H9 (cell line): ENCODE data around the gene CALML5. TPM values are rescaled to one million over a fixed set of nuclear protein-coding genes. Genes with fewer than 3 reads are reported as not detected.

ENCODE experiments used
- DNase-seq: peaks from one replicate; pipeline ENCODE4 v3.0.0-alpha.2; 2017
- H2AFZ ChIP-seq: one replicate; pipeline ENCODE4 v1.6.1; 2013; ENCODE audit warnings: mild to moderate bottlenecking, low read length, control low read depth, moderate library complexity
- H2AK5ac ChIP-seq: 2 replicates; pipeline ENCODE4 v1.6.1; 2013; ENCODE audit warnings: low read length, control low read depth, mixed read lengths; ENCODE audit not compliant: insufficient read length
- H2BK120ac ChIP-seq: one replicate; pipeline ENCODE4 v1.6.1; 2013; ENCODE audit warnings: low read depth, mild to moderate bottlenecking, low read length, control low read depth, inconsistent platforms; ENCODE audit not compliant: poor library complexity, severe bottlenecking
- H2BK12ac ChIP-seq: 2 replicates; pipeline ENCODE4 v1.6.1; 2013; ENCODE audit warnings: low read length, control low read depth, mixed read lengths, low read depth; ENCODE audit not compliant: insufficient read length
- H2BK15ac ChIP-seq: 2 replicates; pipeline ENCODE4 v1.6.1; 2013; ENCODE audit warnings: low read depth, low read length, control low read depth
- H2BK20ac ChIP-seq: one replicate; pipeline ENCODE4 v1.6.1; 2013; ENCODE audit warnings: low read depth, mild to moderate bottlenecking, low read length, control low read depth, inconsistent platforms; ENCODE audit not compliant: poor library complexity, severe bottlenecking
- H2BK5ac ChIP-seq: 2 replicates; pipeline ENCODE4 v1.6.1; 2013; ENCODE audit warnings: low read length, control low read depth, mixed read lengths; ENCODE audit not compliant: insufficient read length
- H3K14ac ChIP-seq: 2 replicates; pipeline ENCODE4 v1.6.1; 2013; ENCODE audit warnings: low read length, control low read depth; ENCODE audit not compliant: insufficient read depth
- H3K18ac ChIP-seq: 2 replicates; pipeline ENCODE4 v1.6.1; 2013; ENCODE audit warnings: low read depth, mild to moderate bottlenecking, mixed read lengths, low read length, control low read depth; ENCODE audit not compliant: insufficient read length
- H3K23ac ChIP-seq: 2 replicates; pipeline ENCODE4 v1.6.1; 2013; ENCODE audit warnings: low read length, control low read depth, mixed read lengths, low read depth; ENCODE audit not compliant: insufficient read length
- H3K23me2 ChIP-seq: 2 replicates; pipeline ENCODE4 v1.6.1; 2013; ENCODE audit warnings: low read depth, mild to moderate bottlenecking, mixed read lengths, low read length, control low read depth; ENCODE audit not compliant: insufficient read length, poor library complexity, severe bottlenecking
- H3K27ac ChIP-seq: 2 replicates; pipeline ENCODE4 v1.5.1; 2013; ENCODE audit warnings: low read length, control low read depth, mixed read lengths, low read depth; ENCODE audit not compliant: insufficient read length
- H3K27me3 ChIP-seq: 2 replicates; pipeline ENCODE4 v1.6.1; 2013; ENCODE audit warnings: low read length, control low read depth, inconsistent platforms; ENCODE audit not compliant: insufficient read depth
- H3K4ac ChIP-seq: 2 replicates; pipeline ENCODE4 v1.6.1; 2013; ENCODE audit warnings: low read depth, mild to moderate bottlenecking, control low read depth, inconsistent platforms, low read length, moderate library complexity
- H3K4me1 ChIP-seq: 2 replicates; pipeline ENCODE4 v1.6.1; 2013; ENCODE audit warnings: low read length, control low read depth, inconsistent platforms; ENCODE audit not compliant: insufficient read depth
- H3K4me2 ChIP-seq: 2 replicates; pipeline ENCODE4 v1.6.1; 2013; ENCODE audit warnings: low read length, control low read depth, mixed read lengths; ENCODE audit not compliant: insufficient read length, insufficient read depth
- H3K56ac ChIP-seq: 2 replicates; pipeline ENCODE4 v1.6.1; 2013; ENCODE audit warnings: low read depth, mild to moderate bottlenecking, mixed read lengths, low read length, control low read depth; ENCODE audit not compliant: insufficient read length
- H3K79me1 ChIP-seq: 2 replicates; pipeline ENCODE4 v1.6.1; 2013; ENCODE audit warnings: low read depth, mild to moderate bottlenecking, moderate library complexity, low read length, control low read depth, inconsistent platforms; ENCODE audit not compliant: insufficient read depth, poor library complexity, severe bottlenecking
- H3K79me2 ChIP-seq: 2 replicates; pipeline ENCODE4 v1.6.1; 2013; ENCODE audit warnings: low read length, control low read depth, inconsistent platforms; ENCODE audit not compliant: insufficient read depth
- H3K9ac ChIP-seq: 2 replicates; pipeline ENCODE4 v1.6.1; 2013; ENCODE audit warnings: low read length, control low read depth, mixed read lengths; ENCODE audit not compliant: insufficient read length; ENCODE audit errors: extremely low read depth
- H3K9me3 ChIP-seq: one replicate; pipeline ENCODE4 v1.6.1; 2013; ENCODE audit warnings: low read depth, low read length, inconsistent platforms; ENCODE audit not compliant: control insufficient read depth
- H3T11ph ChIP-seq: one replicate; pipeline ENCODE4 v1.6.1; 2013; ENCODE audit warnings: mild to moderate bottlenecking, low read length, control low read depth, inconsistent platforms
- H4K20me1 ChIP-seq: one replicate; pipeline ENCODE4 v1.6.1; 2013; ENCODE audit not compliant: control insufficient read depth, insufficient read length, insufficient read depth
- H4K5ac ChIP-seq: 2 replicates; pipeline ENCODE4 v1.6.1; 2013; ENCODE audit warnings: low read depth, mild to moderate bottlenecking, mixed read lengths, low read length, control low read depth; ENCODE audit not compliant: insufficient read length
- H4K8ac ChIP-seq: replicated peaks from 2 replicates; pipeline ENCODE4 v1.6.1; 2013; ENCODE audit warnings: low read length, control low read depth, mixed read lengths, low read depth; ENCODE audit not compliant: insufficient read length
- H4K91ac ChIP-seq: 2 replicates; pipeline ENCODE4 v1.6.1; 2013; ENCODE audit warnings: low read depth, mild to moderate bottlenecking, moderate library complexity, mixed read lengths, low read length, control low read depth; ENCODE audit not compliant: insufficient read length
- H3K27ac Mint-ChIP-seq, 3 experiments: 2 replicates in 2 of 3; 3 replicates in 1 of 3; pipeline ENCODE4 v1.8.0; 2020 to 2021; ENCODE audit warnings: mixed read lengths in 3 of 3, mild to moderate bottlenecking in 1 of 3, moderate library complexity in 1 of 3
- H3K27me3 Mint-ChIP-seq: 2 replicates; pipeline ENCODE4 v1.8.0; 2021; ENCODE audit warnings: low read depth, mild to moderate bottlenecking, moderate library complexity, mixed read lengths
- H3K36me3 Mint-ChIP-seq, 3 experiments: 2 replicates in 2 of 3; 3 replicates in 1 of 3; pipeline ENCODE4 v1.8.0; 2020 to 2021; ENCODE audit warnings: low read depth in 3 of 3, mixed read lengths in 3 of 3; ENCODE audit not compliant: insufficient read depth in 1 of 3
- H3K4me1 Mint-ChIP-seq, 2 experiments: 2 replicates each; pipeline ENCODE4 v1.8.0; 2020; ENCODE audit warnings: mixed read lengths in 2 of 2
- H3K4me3 Mint-ChIP-seq, 2 experiments: 2 replicates in 1 of 2; 3 replicates in 1 of 2; pipeline ENCODE4 v1.8.0; 2020 to 2021; ENCODE audit warnings: mild to moderate bottlenecking in 2 of 2, mixed read lengths in 2 of 2, moderate library complexity in 1 of 2
- H3K9me3 Mint-ChIP-seq, 2 experiments: 2 replicates in 1 of 2; 3 replicates in 1 of 2; pipeline ENCODE4 v1.8.0; 2020; ENCODE audit warnings: mild to moderate bottlenecking in 2 of 2, mixed read lengths in 2 of 2, moderate library complexity in 1 of 2
- WGBS: extraction: QIAGEN DNeasy Blood & Tissue Kit; methylation state at CpG from one replicate; pipeline ENCODE4 v1.1.7; 2013; ENCODE audit warnings: missing lambda C conversion rate, low lambda C conversion rate, mixed read lengths; ENCODE audit not compliant: insufficient read length; ENCODE audit errors: extremely low coverage; 5-methylcytosine and 5-hydroxymethylcytosine counted together
- total RNA-seq: library from RNA; stranded (reverse); gene quantifications from 2 replicates; pipeline ENCODE4 v1.2.1, GENCODE V29; 2021
- TF ChIP-seq, protein P1 (sequence below): fragments of 200-600 bp; sonication (generic); conservative IDR thresholded peaks from 3 replicates; pipeline ENCODE4 v1.8.0; 2021; ENCODE audit warnings: antibody characterized with exemption, mild to moderate bottlenecking

The CALML5 gene
- total RNA-seq, 1 experiment from 2014 or later, result not detected

DNA sequence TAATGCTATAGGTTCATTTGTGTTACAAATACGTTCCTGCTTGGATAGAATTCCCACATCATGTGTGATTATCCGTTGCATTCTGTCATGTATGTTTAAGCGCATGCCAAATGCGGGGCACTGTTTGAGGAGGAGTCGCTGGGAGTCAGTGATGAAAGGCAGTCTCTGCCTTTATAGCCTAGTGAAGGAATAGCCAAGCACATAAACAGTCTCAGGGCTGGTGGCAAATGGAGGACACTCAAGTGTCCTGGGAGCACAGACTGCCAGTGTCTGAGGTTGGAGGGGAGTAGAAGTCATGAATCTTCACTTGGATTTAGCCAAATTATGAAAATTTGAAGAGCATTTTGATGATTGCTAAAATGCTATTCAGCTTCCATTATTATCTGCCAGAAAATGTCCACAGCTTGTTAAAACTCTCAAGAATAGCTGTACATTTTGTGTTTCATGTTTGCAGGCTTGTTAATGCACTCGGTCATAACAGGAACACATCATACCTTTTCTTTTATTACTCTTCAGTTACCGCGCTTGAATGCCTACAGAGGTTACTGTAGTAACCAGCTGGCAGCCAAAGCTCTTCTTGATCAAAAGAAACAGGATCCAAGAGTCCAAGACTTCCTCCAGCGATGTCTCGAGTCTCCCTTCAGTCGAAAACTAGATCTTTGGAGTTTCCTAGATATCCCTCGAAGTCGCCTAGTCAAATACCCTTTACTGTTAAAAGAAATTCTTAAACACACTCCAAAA lies 45.5 kb downstream of the CALML5 start:
- TF ChIP-seq, protein P1, sequence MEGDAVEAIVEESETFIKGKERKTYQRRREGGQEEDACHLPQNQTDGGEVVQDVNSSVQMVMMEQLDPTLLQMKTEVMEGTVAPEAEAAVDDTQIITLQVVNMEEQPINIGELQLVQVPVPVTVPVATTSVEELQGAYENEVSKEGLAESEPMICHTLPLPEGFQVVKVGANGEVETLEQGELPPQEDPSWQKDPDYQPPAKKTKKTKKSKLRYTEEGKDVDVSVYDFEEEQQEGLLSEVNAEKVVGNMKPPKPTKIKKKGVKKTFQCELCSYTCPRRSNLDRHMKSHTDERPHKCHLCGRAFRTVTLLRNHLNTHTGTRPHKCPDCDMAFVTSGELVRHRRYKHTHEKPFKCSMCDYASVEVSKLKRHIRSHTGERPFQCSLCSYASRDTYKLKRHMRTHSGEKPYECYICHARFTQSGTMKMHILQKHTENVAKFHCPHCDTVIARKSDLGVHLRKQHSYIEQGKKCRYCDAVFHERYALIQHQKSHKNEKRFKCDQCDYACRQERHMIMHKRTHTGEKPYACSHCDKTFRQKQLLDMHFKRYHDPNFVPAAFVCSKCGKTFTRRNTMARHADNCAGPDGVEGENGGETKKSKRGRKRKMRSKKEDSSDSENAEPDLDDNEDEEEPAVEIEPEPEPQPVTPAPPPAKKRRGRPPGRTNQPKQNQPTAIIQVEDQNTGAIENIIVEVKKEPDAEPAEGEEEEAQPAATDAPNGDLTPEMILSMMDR, result no peak
- Mint-ChIP-seq H3K27me3 (no peaks in the 10 kb centered on the region), H3K4me3 (no peak overlapping the region), H3K4me1 (peaks cover 6 to 7% of the 10 kb centered on the region in 2 experiments), H3K9me3 (no peaks in the 10 kb centered on the region), H3K27ac (no peak overlapping the region; a peak in 1 of 7 replicates), H3K36me3 (peaks cover 57 to 70% (median 69%) of the 10 kb centered on the region in 3 experiments; a peak in 6 of 7 replicates)
- Histone ChIP-seq H3K4ac (no peak overlapping the region), H3K79me2 (peaks cover 6% of the 10 kb centered on the region; the same call in 1 of the 2 replicates), H3K27me3 (no peaks in the 10 kb centered on the region), H4K91ac (no peak overlapping the region), H3T11ph (no peak overlapping the region), H3K9me3 (no peaks in the 10 kb centered on the region), H3K56ac (no peak overlapping the region), H3K9ac (no peak overlapping the region), H3K23ac (no peak overlapping the region), H2AK5ac (no peak overlapping the region), H4K5ac (no peak overlapping the region), H2BK120ac (no peak overlapping the region), H3K14ac (no peak overlapping the region), H3K4me2 (no peak overlapping the region), H4K8ac (no peak overlapping the region), H4K20me1 (no peaks in the 10 kb centered on the region), H2AFZ (no peak overlapping the region), H3K79me1 (no peaks in the 10 kb centered on the region), H3K18ac (no peak overlapping the region), H2BK12ac (no peak overlapping the region), H3K27ac (no peak overlapping the region), H3K23me2 (no peaks in the 10 kb centered on the region), H2BK15ac (no peak overlapping the region), H2BK20ac (no peak overlapping the region), H3K4me1 (no peaks in the 10 kb centered on the region; the same call in 1 of the 2 replicates), H2BK5ac (no peak overlapping the region)
- WGBS, result no CpG with 5 or more reads among the region's 13 CpGs
- DNase-seq, result no peak
